ENCODE results near the gene CCDC6.

Gene CCDC6

GRCh38 chr10:59844436-59844835 lies 61.9 kb downstream of the CCDC6 start:
- DNase-seq, result no peak

GRCh38 chr10:59843748-59844147 lies 62.6 kb downstream of the CCDC6 start:
- no peak for DNase-seq

GRCh38 chr10:59839576-59839975 lies 66.8 kb downstream of the CCDC6 start:
- no peak for DNase-seq

- no peak for DNase-seq
These were observed 68.1 kb downstream of the CCDC6 start for GRCh38 chr10:59838085-59838789.

- no peak for DNase-seq
These were observed 72.5 kb downstream of the CCDC6 start for GRCh38 chr10:59833810-59834209.

- DNase-seq, result no peak
These were observed 73.8 kb downstream of the CCDC6 start for GRCh38 chr10:59832506-59832905.

GRCh38 chr10:59831658-59832503 lies 74.5 kb downstream of the CCDC6 start:
- no peak for DNase-seq

- DNase-seq, result no peak
These were observed 75.6 kb downstream of the CCDC6 start for GRCh38 chr10:59830601-59831259.

- DNase-seq, result no peak
These were observed 76.8 kb downstream of the CCDC6 start for GRCh38 chr10:59829601-59830000.

GRCh38 chr10:59829024-59829423 lies 77.3 kb downstream of the CCDC6 start:
- DNase-seq, result no peak

- no peak for DNase-seq
These were observed 80.4 kb downstream of the CCDC6 start for GRCh38 chr10:59825932-59826331.

GRCh38 chr10:59823751-59824150 lies 82.6 kb downstream of the CCDC6 start:
- no peak for DNase-seq

GRCh38 chr10:59823111-59823510 lies 83.2 kb downstream of the CCDC6 start:
- DNase-seq, result no peak

GRCh38 chr10:59820471-59820870 lies 85.9 kb downstream of the CCDC6 start:
- no peak for DNase-seq

GRCh38 chr10:59819683-59820082 lies 86.7 kb downstream of the CCDC6 start:
- no peak for DNase-seq

GRCh38 chr10:59819265-59819664 lies 87.1 kb downstream of the CCDC6 start:
- no peak for DNase-seq

- DNase-seq, result peak; percentile 7
These were observed 88.6 kb downstream of the CCDC6 start for GRCh38 chr10:59817773-59818172.

GRCh38 chr10:59814878-59815277 lies 91.5 kb downstream of the CCDC6 start:
- DNase-seq, result no peak

GRCh38 chr10:59812519-59813122 lies 93.7 kb downstream of the CCDC6 start:
- no peak for DNase-seq

- no peak for DNase-seq
These were observed 96.7 kb downstream of the CCDC6 start for GRCh38 chr10:59809644-59809974.

GRCh38 chr10:59808896-59809643 lies 97.3 kb downstream of the CCDC6 start:
- peak; percentile 46 for DNase-seq
